Measurements from ENCODE around the gene ITSN1.
"Not testable (repeated sequence)": the region's sequence is repeated elsewhere in the genome, so short reads cannot be mapped to it uniquely, and the experiment has no call there.

DNA sequence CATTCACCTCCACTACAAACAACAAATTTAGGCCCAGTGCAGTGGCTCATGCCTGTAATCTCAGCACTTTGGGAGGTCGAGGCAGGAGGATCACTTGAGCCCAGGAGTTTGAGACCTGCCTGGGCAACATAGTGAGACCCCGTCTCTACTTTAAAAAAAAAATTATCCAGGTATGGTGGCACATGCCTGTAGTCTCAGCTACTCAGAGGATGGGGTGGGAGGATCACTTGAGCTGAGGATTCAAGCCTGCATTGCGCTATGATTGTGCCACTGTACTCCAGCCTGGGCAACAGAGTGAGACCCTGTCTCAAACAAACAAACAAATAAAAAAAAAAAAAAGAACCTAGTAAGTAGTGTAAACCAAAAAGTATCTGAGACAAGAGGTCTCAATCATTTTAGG, 86.8 kb downstream of the ITSN1 start:
- TF ChIP-seq EZH2 (IDR thresholded peaks at IDR 0.05; ENCODE audit: insufficient read depth, poor library complexity, severe bottlenecking); EZH2phosphoT487 (IDR thresholded peaks at IDR 0.05; ENCODE audit: insufficient read depth, low read depth): not testable (repeated sequence)
